Measurements from ENCODE around the gene TEX10. TPM values are rescaled to one million over a fixed set of nuclear protein-coding genes. Genes with fewer than 3 reads are reported as not detected.

Gene TEX10
- 28.0 to 32.2 TPM (median 30.3 TPM) in 5 replicates for total RNA-seq (2022; extraction: Qiagen RNA extraction; ENCODE audit: low read depth)

GRCh38 chr9:100352727-100353505 is at the start of gene TEX10:
Gene TEX10, minus strand, starts transcription at chr9:100352942. Its CDS starts 3,579 bp downstream, at chr9:100349363.

Other genes starting within 250 kb of the TEX10 start
- 70.7 to 80.6 TPM (median 73.3 TPM) in 5 replicates for gene MSANTD3, start 74.2 kb upstream of the TEX10 start, total RNA-seq (2022; extraction: Qiagen RNA extraction; ENCODE audit: low read depth)
- 0.23 to 1.5 TPM (median 1.0 TPM) in 5 replicates for gene TMEFF1, start 120.2 kb upstream of the TEX10 start, total RNA-seq (2022; extraction: Qiagen RNA extraction; ENCODE audit: low read depth)
- gene CAVIN4, start 225.1 kb upstream of the TEX10 start, total RNA-seq (2022; extraction: Qiagen RNA extraction; ENCODE audit: low read depth): 0.39 to 0.91 TPM (median 0.50 TPM) in 5 replicates